RWPE2 (cell line): Measurements from ENCODE around the gene PFKP.

Experiments
- ATAC-seq: fragments of 200-7000 bp; cut with Tn5 transposase; 3 replicates; pipeline ENCODE4 v1.9.1; 2021; ENCODE audit warnings: low read depth
- DNase-seq: peaks from one replicate; pipeline ENCODE4 v3.0.0-alpha.2; 2020; ENCODE audit warnings: low spot score
- H3K27ac ChIP-seq: fragments of 450-650 bp; 2 replicates; pipeline ENCODE4 v1.5.1; 2017; ENCODE audit warnings: mild to moderate bottlenecking; ENCODE audit not compliant: poor library complexity, severe bottlenecking
- H3K27me3 ChIP-seq: fragments of 250-450 bp; sonication (Bioruptor Pico); 2 replicates; pipeline ENCODE4 v1.5.1; 2021; ENCODE audit warnings: mild to moderate bottlenecking, moderate library complexity; ENCODE audit not compliant: insufficient read depth, poor library complexity, severe bottlenecking
- H3K36me3 ChIP-seq: fragments of 250-450 bp; sonication (Bioruptor Pico); 2 replicates; pipeline ENCODE4 v1.5.1; 2020; ENCODE audit warnings: low read depth, mild to moderate bottlenecking, moderate library complexity
- H3K4me1 ChIP-seq: fragments of 250-450 bp; sonication (Bioruptor Pico); 2 replicates; pipeline ENCODE4 v1.5.1; 2021; ENCODE audit warnings: mild to moderate bottlenecking, moderate library complexity; ENCODE audit not compliant: insufficient read depth, poor library complexity, severe bottlenecking
- H3K4me3 ChIP-seq: fragments of 250-450 bp; sonication (Bioruptor Pico); 2 replicates; pipeline ENCODE4 v1.5.1; 2021; ENCODE audit warnings: mild to moderate bottlenecking, moderate library complexity; ENCODE audit not compliant: severe bottlenecking
- H3K9me3 ChIP-seq: fragments of 250-450 bp; sonication (Bioruptor Pico); 2 replicates; pipeline ENCODE4 v1.5.1; 2021; ENCODE audit warnings: mild to moderate bottlenecking, moderate library complexity; ENCODE audit not compliant: severe bottlenecking
- TF ChIP-seq, protein P1 (sequence below): fragments of 450-650 bp; IDR thresholded peaks from one replicate; pipeline ENCODE4 v1.5.1; 2017; ENCODE audit warnings: mild to moderate bottlenecking, moderate library complexity; ENCODE audit not compliant: poor library complexity, severe bottlenecking

Gene PFKP

DNA sequence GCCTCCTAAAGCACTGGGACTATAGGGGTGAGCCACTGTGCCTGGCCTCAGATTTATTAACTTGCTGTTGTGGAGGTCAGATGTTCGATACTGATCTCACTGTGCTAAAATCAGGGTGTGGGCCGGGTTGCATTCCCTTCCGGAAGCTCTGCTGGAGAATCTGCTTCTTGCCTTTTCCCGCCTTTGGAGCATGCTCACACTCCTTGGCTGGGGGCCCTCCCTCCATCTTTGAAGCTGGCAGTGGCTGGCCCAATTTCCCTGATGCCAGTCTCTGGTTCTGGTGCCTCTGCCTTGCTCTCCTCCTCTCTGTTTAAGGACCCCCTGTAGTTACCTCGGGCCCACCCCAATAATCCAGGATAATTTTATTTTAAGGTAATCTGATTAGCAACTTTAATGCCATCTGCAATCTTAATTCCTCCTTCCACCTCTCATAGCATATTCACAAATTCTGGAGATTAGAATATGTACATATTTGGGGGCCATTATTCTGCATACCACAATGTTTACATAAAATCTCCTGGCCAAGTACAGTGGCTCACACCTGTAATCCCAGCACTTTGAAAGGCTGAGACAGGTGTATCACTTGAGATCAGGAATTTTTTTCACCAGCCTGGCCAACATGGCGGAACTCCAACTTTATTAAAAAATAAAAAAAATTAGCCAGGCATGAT lies 113.1 kb downstream of the PFKP start:
- ATAC-seq (no peak), DNase-seq (no peak)
- H3K27ac ChIP-seq: no peak overlapping the region
- H3K4me1 ChIP-seq: no peaks in the 10 kb centered on the region
- H3K4me3 ChIP-seq: no peak overlapping the region
- no peaks in the 10 kb centered on the region for H3K27me3 ChIP-seq
- H3K36me3 ChIP-seq: no peaks in the 10 kb centered on the region
- TF ChIP-seq, protein P1, sequence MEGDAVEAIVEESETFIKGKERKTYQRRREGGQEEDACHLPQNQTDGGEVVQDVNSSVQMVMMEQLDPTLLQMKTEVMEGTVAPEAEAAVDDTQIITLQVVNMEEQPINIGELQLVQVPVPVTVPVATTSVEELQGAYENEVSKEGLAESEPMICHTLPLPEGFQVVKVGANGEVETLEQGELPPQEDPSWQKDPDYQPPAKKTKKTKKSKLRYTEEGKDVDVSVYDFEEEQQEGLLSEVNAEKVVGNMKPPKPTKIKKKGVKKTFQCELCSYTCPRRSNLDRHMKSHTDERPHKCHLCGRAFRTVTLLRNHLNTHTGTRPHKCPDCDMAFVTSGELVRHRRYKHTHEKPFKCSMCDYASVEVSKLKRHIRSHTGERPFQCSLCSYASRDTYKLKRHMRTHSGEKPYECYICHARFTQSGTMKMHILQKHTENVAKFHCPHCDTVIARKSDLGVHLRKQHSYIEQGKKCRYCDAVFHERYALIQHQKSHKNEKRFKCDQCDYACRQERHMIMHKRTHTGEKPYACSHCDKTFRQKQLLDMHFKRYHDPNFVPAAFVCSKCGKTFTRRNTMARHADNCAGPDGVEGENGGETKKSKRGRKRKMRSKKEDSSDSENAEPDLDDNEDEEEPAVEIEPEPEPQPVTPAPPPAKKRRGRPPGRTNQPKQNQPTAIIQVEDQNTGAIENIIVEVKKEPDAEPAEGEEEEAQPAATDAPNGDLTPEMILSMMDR: no peak
- H3K9me3 ChIP-seq: no peaks in the 10 kb centered on the region

DNA sequence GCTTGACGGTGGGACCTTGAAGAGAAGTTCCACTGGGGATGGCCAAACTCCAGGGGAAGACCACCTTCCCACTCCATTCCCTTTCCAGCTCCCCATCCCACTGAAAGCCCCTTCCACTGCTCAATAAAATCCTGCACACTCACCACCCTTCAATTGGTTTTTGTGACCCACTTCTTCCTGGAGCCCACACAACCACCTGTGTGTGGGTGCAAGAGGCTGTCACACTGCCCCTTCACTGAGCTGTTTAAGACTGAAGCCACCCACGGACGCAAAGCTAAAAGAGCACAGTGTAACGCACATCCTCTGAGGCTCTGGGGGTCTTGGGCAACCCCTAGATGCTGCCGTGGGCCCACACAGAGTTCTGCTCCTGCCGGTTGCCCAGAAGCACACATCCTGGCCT lies 118.0 kb downstream of the PFKP start:
- Histone ChIP-seq H3K27ac (no peak overlapping the region), H3K36me3 (no peaks in the 10 kb centered on the region), H3K4me1 (no peaks in the 10 kb centered on the region), H3K27me3 (no peaks in the 10 kb centered on the region), H3K4me3 (no peak overlapping the region), H3K9me3 (no peaks in the 10 kb centered on the region)
- DNase-seq (no peak), ATAC-seq (no peak)
- TF ChIP-seq, protein P1: no peak

DNA sequence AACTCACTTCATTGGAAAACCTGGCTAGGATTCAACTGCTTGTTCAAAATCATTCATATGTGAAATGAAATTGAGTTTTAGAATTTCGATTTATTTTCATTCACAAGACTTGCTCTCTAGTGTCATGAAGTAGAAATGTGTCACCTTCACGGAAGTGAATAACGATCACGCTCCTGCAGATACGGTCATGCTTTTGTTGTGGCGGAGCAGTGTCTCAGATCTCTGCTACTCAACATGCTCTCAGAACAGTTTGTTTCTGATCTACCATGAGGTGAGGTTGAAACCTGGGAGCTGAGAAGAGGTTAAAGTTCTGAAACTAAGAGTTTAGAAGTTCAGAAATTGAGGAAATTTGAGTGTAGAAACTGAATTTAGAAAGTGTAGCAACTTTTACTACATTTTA lies 119.0 kb downstream of the PFKP start:
- Histone ChIP-seq H3K9me3 (no peaks in the 10 kb centered on the region), H3K4me3 (no peak overlapping the region), H3K4me1 (no peaks in the 10 kb centered on the region), H3K27me3 (no peaks in the 10 kb centered on the region), H3K27ac (no peak overlapping the region), H3K36me3 (no peaks in the 10 kb centered on the region)
- DNase-seq (no peak), ATAC-seq (no peak)
- TF ChIP-seq, protein P1: no peak
